Measurements from ENCODE around the gene GALNT9. TPM values are rescaled to one million over a fixed set of nuclear protein-coding genes. Genes with fewer than 3 reads are reported as not detected.

The GALNT9 gene
- total and polyA plus RNA-seq, 2 donors (not counting 1 experiment from before 2014, with no cell fraction given): 0.71 to 2.4 TPM

- 100% methylated on average over 1 of the region's 1 CpG for WGBS (ENCODE audit: insufficient coverage)
- no peak overlapping the region for H3K4me3 ChIP-seq (ENCODE audit: control extremely low read depth in 1 of 5, extremely low read depth in 1 of 5, insufficient read depth in 1 of 5, low read depth in 2 of 5, low read length in 4 of 5)
- ATAC-seq (ENCODE audit: low read depth) (no peak), DNase-seq (no peak)
- H3K9me3 ChIP-seq (ENCODE audit: control extremely low read depth in 1 of 3, control insufficient read depth in 2 of 3, insufficient read depth in 1 of 3, low read length in 2 of 3): peaks cover 0 to 42% (median 1%) of the 10 kb centered on the region in 3 donors
- Mint-ChIP-seq H3K9me3 (ENCODE audit: insufficient read depth) (peaks cover 3% of the 10 kb centered on the region), H3K27ac (no peak overlapping the region), H3K27me3 (peaks cover 12% of the 10 kb centered on the region), H3K4me3 (no peak overlapping the region), H3K4me1 (peaks cover 16% of the 10 kb centered on the region)
- H2AFZ ChIP-seq (ENCODE audit: insufficient read depth, low read depth, low read length, poor library complexity, severe bottlenecking): no peak overlapping the region
- no peaks in the 10 kb centered on the region for H3K36me3 ChIP-seq (replicated peaks in 1 of 2; ENCODE audit: control extremely low read depth in 1 of 2, control insufficient read depth in 1 of 2, extremely low read depth in 1 of 2, insufficient read depth in 2 of 2, low read length in 1 of 2)
- TF ChIP-seq, protein P1, sequence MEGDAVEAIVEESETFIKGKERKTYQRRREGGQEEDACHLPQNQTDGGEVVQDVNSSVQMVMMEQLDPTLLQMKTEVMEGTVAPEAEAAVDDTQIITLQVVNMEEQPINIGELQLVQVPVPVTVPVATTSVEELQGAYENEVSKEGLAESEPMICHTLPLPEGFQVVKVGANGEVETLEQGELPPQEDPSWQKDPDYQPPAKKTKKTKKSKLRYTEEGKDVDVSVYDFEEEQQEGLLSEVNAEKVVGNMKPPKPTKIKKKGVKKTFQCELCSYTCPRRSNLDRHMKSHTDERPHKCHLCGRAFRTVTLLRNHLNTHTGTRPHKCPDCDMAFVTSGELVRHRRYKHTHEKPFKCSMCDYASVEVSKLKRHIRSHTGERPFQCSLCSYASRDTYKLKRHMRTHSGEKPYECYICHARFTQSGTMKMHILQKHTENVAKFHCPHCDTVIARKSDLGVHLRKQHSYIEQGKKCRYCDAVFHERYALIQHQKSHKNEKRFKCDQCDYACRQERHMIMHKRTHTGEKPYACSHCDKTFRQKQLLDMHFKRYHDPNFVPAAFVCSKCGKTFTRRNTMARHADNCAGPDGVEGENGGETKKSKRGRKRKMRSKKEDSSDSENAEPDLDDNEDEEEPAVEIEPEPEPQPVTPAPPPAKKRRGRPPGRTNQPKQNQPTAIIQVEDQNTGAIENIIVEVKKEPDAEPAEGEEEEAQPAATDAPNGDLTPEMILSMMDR (IDR thresholded peaks at IDR 0.05): no peak
- no peak for TF ChIP-seq EZH2 (IDR thresholded peaks at IDR 0.05; ENCODE audit: borderline replicate concordance, insufficient read depth, low read depth, low read length, poor library complexity, severe bottlenecking)
- CTCF ChIA-PET: no interaction called here
- no peak overlapping the region for H3K9ac ChIP-seq (ENCODE audit: low read length)
- H3K27ac ChIP-seq (ENCODE audit: low read length in 2 of 2): no peak overlapping the region
- H3K4me2 ChIP-seq (replicated peaks; ENCODE audit: low read depth, low read length, poor library complexity, severe bottlenecking): no peak overlapping the region
- POLR2A ChIA-PET: no interaction called here
- H4K20me1 ChIP-seq (ENCODE audit: control insufficient read depth, insufficient read depth, low read length, poor library complexity, severe bottlenecking): no peaks in the 10 kb centered on the region
- peaks cover 7 to 28% of the 10 kb centered on the region in 2 donors for H3K4me1 ChIP-seq (ENCODE audit: control insufficient read depth in 2 of 2, insufficient read depth in 2 of 2, low read length in 2 of 2)
- H3K79me2 ChIP-seq (ENCODE audit: control insufficient read depth, insufficient read depth, low read length): no peaks in the 10 kb centered on the region
- peaks cover 0 to 23% (median 2%) of the 10 kb centered on the region in 4 experiments for H3K27me3 ChIP-seq (replicated peaks in 1 of 4; ENCODE audit: control extremely low read depth in 1 of 4, control insufficient read depth in 3 of 4, insufficient read depth in 4 of 4, low read length in 3 of 4)
- intact Hi-C loops (cut with micrococcal nuclease): no loop called here
Observed at GRCh38 chr12:132217371-132217770, 112.0 kb downstream of the GALNT9 start.

DNA sequence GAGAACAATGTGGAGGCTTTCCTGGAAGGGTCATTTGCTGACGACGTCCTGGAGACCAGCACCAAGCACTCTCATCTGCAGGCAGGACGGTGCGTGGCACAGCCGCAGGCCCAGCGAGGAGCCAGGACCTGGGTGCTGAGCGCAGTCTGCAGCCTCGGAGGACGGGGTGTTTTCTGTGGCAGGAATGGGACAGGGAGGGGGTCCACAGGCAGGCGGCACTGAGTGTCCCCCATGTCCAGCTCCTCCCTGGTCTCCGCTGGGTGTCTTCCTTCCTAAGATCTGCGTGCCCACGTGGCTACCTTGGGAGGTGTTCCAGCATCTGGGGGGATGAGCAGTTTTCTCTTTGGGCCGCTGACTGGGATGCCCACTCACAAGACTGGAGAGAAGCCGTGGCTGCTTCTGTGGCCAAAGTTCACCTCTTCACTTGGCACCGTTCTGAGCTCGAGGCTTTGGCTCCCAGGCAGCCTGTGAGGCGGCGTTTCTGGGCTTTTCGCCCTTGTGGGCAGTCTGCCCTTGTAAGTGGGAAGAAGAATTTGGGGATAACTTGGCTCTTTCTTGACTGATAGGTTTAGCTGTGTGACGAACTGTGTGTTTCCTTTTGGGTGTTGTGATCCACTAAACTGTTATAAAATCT lies 112.9 kb downstream of the GALNT9 start:
- H3K27ac Mint-ChIP-seq: no peak overlapping the region

More for the DNA sequence above, 112.9 kb downstream of the GALNT9 start:
- peaks cover 0 to 21% of the 10 kb centered on the region in 2 donors for H3K4me1 ChIP-seq (ENCODE audit: control insufficient read depth in 2 of 2, insufficient read depth in 2 of 2, low read length in 2 of 2)
- ATAC-seq (ENCODE audit: low read depth): no peak
- no peak overlapping the region for H3K4me3 Mint-ChIP-seq
- no peak for DNase-seq
- no peak overlapping the region for H3K9ac ChIP-seq (ENCODE audit: low read length)
- WGBS (ENCODE audit: insufficient coverage): 77% methylated on average over 19 of the region's 21 CpGs
- ChIA-PET POLR2A (no interaction called here), CTCF (no interaction called here)
- peaks cover 3% of the 10 kb centered on the region for H3K9me3 Mint-ChIP-seq (ENCODE audit: insufficient read depth)
- intact Hi-C loops (cut with micrococcal nuclease): no loop called here
- H3K27me3 ChIP-seq (replicated peaks in 1 of 4; ENCODE audit: control extremely low read depth in 1 of 4, control insufficient read depth in 3 of 4, insufficient read depth in 4 of 4, low read length in 3 of 4): peaks cover 0 to 20% (median 2%) of the 10 kb centered on the region in 4 experiments
- no peaks in the 10 kb centered on the region for H3K36me3 ChIP-seq (replicated peaks in 1 of 2; ENCODE audit: control extremely low read depth in 1 of 2, control insufficient read depth in 1 of 2, extremely low read depth in 1 of 2, insufficient read depth in 2 of 2, low read length in 1 of 2)
- no peaks in the 10 kb centered on the region for H3K79me2 ChIP-seq (ENCODE audit: control insufficient read depth, insufficient read depth, low read length)
- H2AFZ ChIP-seq (ENCODE audit: insufficient read depth, low read depth, low read length, poor library complexity, severe bottlenecking): no peak overlapping the region
- peaks cover 0 to 41% (median 1%) of the 10 kb centered on the region in 3 donors for H3K9me3 ChIP-seq (ENCODE audit: control extremely low read depth in 1 of 3, control insufficient read depth in 2 of 3, insufficient read depth in 1 of 3, low read length in 2 of 3)
- H4K20me1 ChIP-seq (ENCODE audit: control insufficient read depth, insufficient read depth, low read length, poor library complexity, severe bottlenecking): no peaks in the 10 kb centered on the region
- no peak overlapping the region for H3K4me2 ChIP-seq (replicated peaks; ENCODE audit: low read depth, low read length, poor library complexity, severe bottlenecking)
- no peak overlapping the region for H3K4me3 ChIP-seq (ENCODE audit: control extremely low read depth in 1 of 5, extremely low read depth in 1 of 5, insufficient read depth in 1 of 5, low read depth in 2 of 5, low read length in 4 of 5)
- peaks cover 12% of the 10 kb centered on the region for H3K27me3 Mint-ChIP-seq
- no peak overlapping the region for H3K27ac ChIP-seq (ENCODE audit: low read length in 2 of 2)
- peaks cover 10% of the 10 kb centered on the region for H3K4me1 Mint-ChIP-seq
- TF ChIP-seq, protein P1 (IDR thresholded peaks at IDR 0.05): no peak
- no peak for TF ChIP-seq EZH2 (IDR thresholded peaks at IDR 0.05; ENCODE audit: borderline replicate concordance, insufficient read depth, low read depth, low read length, poor library complexity, severe bottlenecking)

Data from B cell (primary cell).